AG09319 (cell line): Measurements from ENCODE around the gene KIF2A.

Experiments
- DNase-seq: peaks from one replicate; pipeline ENCODE4 v3.0.0-alpha.2; 2010; ENCODE audit warnings: low read depth; ENCODE audit errors: extremely low read depth
- TF ChIP-seq, protein P1 (sequence below): IDR thresholded peaks from 2 replicates; pipeline ENCODE4 v1.5.1; 2011; ENCODE audit warnings: low read depth, mild to moderate bottlenecking, inconsistent platforms, low read length, moderate library complexity

KIF2A gene

GRCh38 chr5:62431735-62432620 lies 126.0 kb downstream of the KIF2A start:
- DNase-seq, result no peak
- TF ChIP-seq, protein P1, sequence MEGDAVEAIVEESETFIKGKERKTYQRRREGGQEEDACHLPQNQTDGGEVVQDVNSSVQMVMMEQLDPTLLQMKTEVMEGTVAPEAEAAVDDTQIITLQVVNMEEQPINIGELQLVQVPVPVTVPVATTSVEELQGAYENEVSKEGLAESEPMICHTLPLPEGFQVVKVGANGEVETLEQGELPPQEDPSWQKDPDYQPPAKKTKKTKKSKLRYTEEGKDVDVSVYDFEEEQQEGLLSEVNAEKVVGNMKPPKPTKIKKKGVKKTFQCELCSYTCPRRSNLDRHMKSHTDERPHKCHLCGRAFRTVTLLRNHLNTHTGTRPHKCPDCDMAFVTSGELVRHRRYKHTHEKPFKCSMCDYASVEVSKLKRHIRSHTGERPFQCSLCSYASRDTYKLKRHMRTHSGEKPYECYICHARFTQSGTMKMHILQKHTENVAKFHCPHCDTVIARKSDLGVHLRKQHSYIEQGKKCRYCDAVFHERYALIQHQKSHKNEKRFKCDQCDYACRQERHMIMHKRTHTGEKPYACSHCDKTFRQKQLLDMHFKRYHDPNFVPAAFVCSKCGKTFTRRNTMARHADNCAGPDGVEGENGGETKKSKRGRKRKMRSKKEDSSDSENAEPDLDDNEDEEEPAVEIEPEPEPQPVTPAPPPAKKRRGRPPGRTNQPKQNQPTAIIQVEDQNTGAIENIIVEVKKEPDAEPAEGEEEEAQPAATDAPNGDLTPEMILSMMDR, result no peak

GRCh38 chr5:62432621-62433064 lies 126.6 kb downstream of the KIF2A start:
- TF ChIP-seq, protein P1, result no peak
- no peak for DNase-seq
